Suprapubic skin (tissue), 4 donors: ENCODE results near the gene COQ10A.

Source experiments
- CTCF ChIP-seq, 2 donors: fragments of 200-600 bp in 1 of 2; fragments of 450-650 bp in 1 of 2; sonication (generic) in 1 of 2; IDR thresholded peaks; one replicate each; pipeline ENCODE4 v1.5.1; 2016 to 2019; ENCODE audit warnings: antibody characterized with exemption in 2 of 2, mild to moderate bottlenecking in 1 of 2, moderate library complexity in 1 of 2
- EP300 ChIP-seq: sonication (generic); formaldehyde crosslinking; IDR thresholded peaks from one replicate; pipeline ENCODE4 v1.6.1; 2017; ENCODE audit warnings: antibody characterized with exemption
- POLR2A ChIP-seq, 2 donors: fragments of 450-650 bp; IDR thresholded peaks; one replicate each; pipeline ENCODE4 v1.6.1; 2017; ENCODE audit warnings: antibody characterized with exemption in 2 of 2, mild to moderate bottlenecking in 2 of 2, moderate library complexity in 2 of 2
- POLR2AphosphoS5 ChIP-seq, 3 donors: sonication (generic); formaldehyde crosslinking; IDR thresholded peaks; one replicate each; pipeline ENCODE4 v1.6.1; 2017; ENCODE audit warnings: antibody characterized with exemption in 3 of 3

DNA sequence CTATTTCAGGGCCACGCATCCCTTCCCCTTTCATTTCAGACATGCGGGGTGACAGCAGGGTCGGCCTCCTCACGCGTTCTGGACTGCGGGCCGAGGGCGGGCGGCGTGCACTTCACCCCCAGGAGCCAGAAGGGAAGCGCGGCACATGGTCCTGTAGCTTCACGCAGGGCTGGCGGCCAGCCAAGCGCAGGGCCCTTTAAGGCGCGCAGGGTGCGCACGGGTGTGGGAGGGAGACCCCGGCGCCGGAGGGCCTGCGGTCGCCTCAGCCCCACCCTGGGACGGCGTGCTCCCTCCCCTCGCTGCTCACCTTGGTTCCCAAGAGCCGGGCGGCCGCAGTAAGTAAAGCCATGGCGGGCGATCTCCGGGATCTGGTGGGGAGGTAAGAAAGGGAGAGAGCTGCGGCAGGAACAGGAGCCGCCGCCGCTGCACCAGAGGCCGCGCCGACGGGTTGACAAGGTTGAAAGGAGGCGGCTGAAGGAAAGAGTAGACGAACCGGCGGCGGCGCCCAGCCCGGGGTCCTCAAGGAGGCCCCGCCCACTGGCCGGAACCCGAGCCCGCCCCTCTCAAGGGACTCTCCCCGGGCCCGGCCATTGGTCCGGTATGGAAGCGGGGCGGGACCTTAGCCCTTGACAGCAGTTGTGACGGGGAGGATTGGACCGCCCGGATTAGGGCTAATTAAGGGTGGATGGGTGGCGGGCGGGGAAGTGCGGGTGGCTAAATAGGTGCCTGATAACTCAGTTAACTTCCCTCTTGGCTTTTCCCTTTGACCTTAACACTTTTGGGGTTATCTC is 33.3 kb downstream of the COQ10A start, which contains the start of gene CS:
- TF ChIP-seq CTCF (IDR thresholded peaks at IDR 0.05) (no peak), POLR2AphosphoS5 (IDR thresholded peaks at IDR 0.05) (peak in 2 of 3 donors; percentile 32 to 46), POLR2A (IDR thresholded peaks at IDR 0.05) (peak in 1 of 2 donors; percentile 46), EP300 (no peak)
